SU-DHL-6 (cell line): ENCODE measurements around the gene NUDT16L1.

ENCODE experiments used
- H2AFZ ChIP-seq: fragments of 200-600 bp; sonication (generic); 2 replicates; pipeline ENCODE4 v1.6.1; 2014; ENCODE audit warnings: low read depth, mild to moderate bottlenecking, moderate library complexity, mixed read lengths, antibody characterized with exemption, low read length; ENCODE audit not compliant: severe bottlenecking
- H3F3A ChIP-seq: fragments of 200-600 bp; shearing (Covaris generic); 2 replicates; pipeline ENCODE4 v1.6.0; 2016; ENCODE audit warnings: antibody characterized with exemption, mild to moderate bottlenecking; ENCODE audit not compliant: insufficient read depth
- H3K27ac ChIP-seq: fragments of 200-600 bp; sonication (generic); 2 replicates; pipeline ENCODE4 v1.5.1; 2016; ENCODE audit warnings: low read depth, mild to moderate bottlenecking, low read length, moderate library complexity, mixed read lengths
- H3K27me3 ChIP-seq: fragments of 200-600 bp; sonication (generic), shearing (Covaris generic); 2 replicates; pipeline ENCODE4 v1.6.0; 2014; ENCODE audit warnings: mild to moderate bottlenecking, low read length
- H3K36me3 ChIP-seq: fragments of 200-600 bp; sonication (generic); 2 replicates; pipeline ENCODE4 v1.6.1; 2014; ENCODE audit warnings: mild to moderate bottlenecking, low read length, mixed read lengths
- H3K4me2 ChIP-seq: fragments of 300-600, 200-600 bp; shearing (Covaris generic), sonication (generic); 2 replicates; pipeline ENCODE4 v1.6.0; 2014; ENCODE audit warnings: low read length, low read depth, mild to moderate bottlenecking; ENCODE audit not compliant: poor library complexity, severe bottlenecking
- H3K4me3 ChIP-seq: fragments of 200-600 bp; sonication (generic); 2 replicates; pipeline ENCODE4 v1.5.1; 2014; ENCODE audit warnings: antibody characterized with exemption, low read length, mild to moderate bottlenecking, mixed read lengths; ENCODE audit not compliant: insufficient read depth, poor library complexity, severe bottlenecking
- H3K79me2 ChIP-seq: fragments of 200-600 bp; sonication (generic); 2 replicates; pipeline ENCODE4 v1.6.1; 2014; ENCODE audit warnings: mild to moderate bottlenecking, low read length, moderate library complexity; ENCODE audit not compliant: insufficient read depth
- H3K9ac ChIP-seq: fragments of 200-600 bp; sonication (generic); 2 replicates; pipeline ENCODE4 v1.7.0; 2014; ENCODE audit warnings: mild to moderate bottlenecking, low read length
- H3K9me2 ChIP-seq: fragments of 200-600 bp; sonication (generic); replicated peaks from 2 replicates; pipeline ENCODE4 v1.6.1; 2014; ENCODE audit warnings: low read length; ENCODE audit not compliant: insufficient read depth
- H3K9me3 ChIP-seq: fragments of 200-600 bp; sonication (generic); 2 replicates; pipeline ENCODE4 v1.6.1; 2014; ENCODE audit warnings: low read length, mixed read lengths; ENCODE audit not compliant: insufficient read depth
- H4K20me1 ChIP-seq: fragments of 200-600 bp; sonication (generic); 2 replicates; pipeline ENCODE4 v1.6.1; 2014; ENCODE audit warnings: low read depth, mild to moderate bottlenecking, antibody characterized with exemption, low read length, moderate library complexity, mixed read lengths
- EZH2phosphoT487 ChIP-seq: fragments of 200-600 bp; sonication (generic), shearing (Covaris generic); conservative IDR thresholded peaks from 2 replicates; pipeline ENCODE4 v1.6.1; 2018; ENCODE audit warnings: mild to moderate bottlenecking, antibody characterized with exemption, low read length, moderate library complexity, mixed read lengths
- TF ChIP-seq, protein P1 (sequence below): fragments of 200-600 bp; sonication (generic); IDR thresholded peaks from one replicate; pipeline ENCODE4 v1.5.1; 2017; ENCODE audit warnings: antibody characterized with exemption, mild to moderate bottlenecking, low read length, moderate library complexity; ENCODE audit not compliant: insufficient read depth, poor library complexity, severe bottlenecking

The NUDT16L1 gene

DNA sequence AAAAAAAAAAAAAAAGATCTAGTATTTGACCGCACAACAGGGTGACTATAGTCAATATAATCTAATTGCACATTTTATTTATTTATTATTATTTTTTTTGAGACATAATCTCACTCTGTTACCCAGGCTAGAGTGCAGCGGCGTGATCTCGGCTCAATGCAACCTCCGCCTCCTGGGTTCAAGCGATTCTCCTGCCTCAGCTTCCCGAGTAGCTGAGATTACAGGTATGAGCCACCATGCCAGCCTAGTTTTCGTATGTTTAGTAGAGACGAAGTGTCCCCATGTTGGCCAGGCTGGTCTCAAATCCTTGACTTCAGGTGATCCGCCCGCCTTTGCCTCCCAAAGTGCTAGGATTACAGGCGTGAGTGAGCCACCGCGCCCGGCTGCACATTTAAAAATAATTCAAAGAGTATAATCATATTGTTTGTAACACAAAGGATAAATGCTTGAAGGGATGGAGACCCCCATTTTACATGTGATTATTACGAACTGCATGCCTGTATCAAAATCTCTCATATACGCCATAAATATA, 39.9 kb downstream of the NUDT16L1 start:
- peak overlapping the region; percentile 67 for H3K27ac ChIP-seq
- H3K36me3 ChIP-seq = no peaks in the 10 kb centered on the region
- TF ChIP-seq, protein P1, sequence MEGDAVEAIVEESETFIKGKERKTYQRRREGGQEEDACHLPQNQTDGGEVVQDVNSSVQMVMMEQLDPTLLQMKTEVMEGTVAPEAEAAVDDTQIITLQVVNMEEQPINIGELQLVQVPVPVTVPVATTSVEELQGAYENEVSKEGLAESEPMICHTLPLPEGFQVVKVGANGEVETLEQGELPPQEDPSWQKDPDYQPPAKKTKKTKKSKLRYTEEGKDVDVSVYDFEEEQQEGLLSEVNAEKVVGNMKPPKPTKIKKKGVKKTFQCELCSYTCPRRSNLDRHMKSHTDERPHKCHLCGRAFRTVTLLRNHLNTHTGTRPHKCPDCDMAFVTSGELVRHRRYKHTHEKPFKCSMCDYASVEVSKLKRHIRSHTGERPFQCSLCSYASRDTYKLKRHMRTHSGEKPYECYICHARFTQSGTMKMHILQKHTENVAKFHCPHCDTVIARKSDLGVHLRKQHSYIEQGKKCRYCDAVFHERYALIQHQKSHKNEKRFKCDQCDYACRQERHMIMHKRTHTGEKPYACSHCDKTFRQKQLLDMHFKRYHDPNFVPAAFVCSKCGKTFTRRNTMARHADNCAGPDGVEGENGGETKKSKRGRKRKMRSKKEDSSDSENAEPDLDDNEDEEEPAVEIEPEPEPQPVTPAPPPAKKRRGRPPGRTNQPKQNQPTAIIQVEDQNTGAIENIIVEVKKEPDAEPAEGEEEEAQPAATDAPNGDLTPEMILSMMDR = no peak
- TF ChIP-seq EZH2phosphoT487 = no peak
- H3F3A ChIP-seq = 0 out of 2 replicates have a peak, but pooled peaks cover 12% of the 10 kb centered on the region
- peak overlapping the region; percentile 83 for H3K9ac ChIP-seq
- no peaks in the 10 kb centered on the region for H3K9me3 ChIP-seq
- peak overlapping the region; percentile 90 for H3K4me3 ChIP-seq
- H3K4me2 ChIP-seq = peak overlapping the region; percentile 81
- no peaks in the 10 kb centered on the region for H4K20me1 ChIP-seq
- peak overlapping the region; percentile 95 for H2AFZ ChIP-seq
- H3K27me3 ChIP-seq = no peaks in the 10 kb centered on the region
- H3K9me2 ChIP-seq = no peaks in the 10 kb centered on the region
- H3K79me2 ChIP-seq = no peaks in the 10 kb centered on the region

DNA sequence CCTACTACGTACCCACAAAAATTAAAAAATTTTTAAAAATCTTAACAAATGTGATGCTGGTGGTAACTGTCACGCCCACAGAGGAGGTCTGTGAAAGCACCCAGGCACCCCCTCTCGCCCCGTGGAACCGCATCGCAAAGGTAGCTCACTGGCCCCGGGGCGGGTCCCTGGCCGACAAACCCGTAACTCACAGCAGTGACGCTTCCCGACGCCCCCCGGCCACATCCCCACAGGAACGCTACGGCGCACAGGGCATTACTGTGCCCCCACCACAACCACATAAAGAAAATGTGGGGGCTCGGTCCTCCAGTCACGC, 40.3 kb downstream of the NUDT16L1 start:
- TF ChIP-seq EZH2phosphoT487 = no peak
- TF ChIP-seq, protein P1 = no peak
- no peaks in the 10 kb centered on the region for H3K27me3 ChIP-seq

DNA sequence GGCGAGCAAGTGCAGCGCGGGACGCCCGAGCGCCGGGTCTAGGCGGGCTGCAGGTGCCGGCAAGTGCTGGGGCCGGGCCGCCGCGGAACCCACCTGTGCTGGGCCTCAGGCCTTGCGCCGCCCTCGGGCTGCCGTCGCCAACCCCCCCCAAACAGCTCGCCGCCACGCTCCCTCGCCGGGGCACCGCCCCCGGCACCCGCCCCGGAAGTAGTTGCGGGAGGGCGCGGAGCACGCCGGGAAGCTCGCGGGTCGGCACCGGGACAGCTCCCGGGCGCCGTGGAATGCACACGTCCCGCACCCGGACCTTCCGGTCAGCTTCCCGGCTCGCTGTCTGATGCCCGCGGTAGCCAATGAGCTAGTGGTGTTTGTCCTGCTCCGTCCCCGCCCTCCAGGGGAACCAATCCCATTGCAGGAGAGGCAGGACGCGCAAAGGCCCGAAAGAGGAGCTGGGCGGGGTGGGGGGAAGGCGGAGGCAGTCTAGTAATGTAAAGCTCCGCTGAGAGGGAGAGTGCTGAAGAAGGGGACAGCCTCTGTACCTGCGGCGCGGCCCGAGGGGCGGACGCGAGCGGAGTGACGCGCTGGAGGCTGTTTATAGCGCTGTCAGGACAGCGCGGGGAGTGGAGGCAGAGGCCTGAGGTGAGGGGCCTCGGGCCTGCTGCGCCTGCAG, 40.8 kb downstream of the NUDT16L1 start, which contains the start of the genes ANKS3 and DNAAF8:
Gene ANKS3, minus strand, starts transcription at position 209 of the 667 bp plus-strand sequence. CDS start 4,122 bp downstream, outside the sequence.
Gene DNAAF8, plus strand, starts transcription at position 475 of the 667 bp plus-strand sequence. CDS start 1,978 bp downstream, outside the sequence.
- Histone ChIP-seq H3K4me3 (peak within 1 kb of the TSS; percentile 90), H3K9me2 (no peaks in the 10 kb centered on the region), H2AFZ (peak within 1 kb of the TSS; percentile 95), H4K20me1 (no peaks in the 10 kb centered on the region), H3K36me3 (no peaks in the 10 kb centered on the region), H3K4me2 (peak within 1 kb of the TSS; percentile 81), H3K27ac (peak within 1 kb of the TSS; percentile 67), H3K9me3 (no peaks in the 10 kb centered on the region), H3K79me2 (no peaks in the 10 kb centered on the region), H3K27me3 (no peaks in the 10 kb centered on the region), H3K9ac (peak within 1 kb of the TSS; percentile 83), H3F3A (0 out of 2 replicates have a peak, but pooled peaks cover 12% of the 10 kb centered on the region)
- TF ChIP-seq, protein P1 = no peak
- no peak for TF ChIP-seq EZH2phosphoT487

More for the DNA sequence above, 40.3 kb downstream of the NUDT16L1 start:
- Histone ChIP-seq H3K4me3 (peak overlapping the region; percentile 90), H3K9me2 (no peaks in the 10 kb centered on the region), H3K4me2 (peak overlapping the region; percentile 81), H3F3A (0 out of 2 replicates have a peak, but pooled peaks cover 12% of the 10 kb centered on the region), H3K9ac (peak overlapping the region; percentile 83), H3K36me3 (no peaks in the 10 kb centered on the region), H3K27ac (peak overlapping the region; percentile 67), H3K9me3 (no peaks in the 10 kb centered on the region), H4K20me1 (no peaks in the 10 kb centered on the region), H3K79me2 (no peaks in the 10 kb centered on the region), H2AFZ (peak overlapping the region; percentile 95)
